IPS-20b (cell line): ENCODE measurements around the gene DUOX2.
A peak's percentile ranks its signal among the peaks of the same experiment; 100 is the strongest.

Source experiments
- H3K27ac ChIP-seq: one replicate; pipeline ENCODE4 v1.5.1; 2013; ENCODE audit warnings: low read length
- H3K27me3 ChIP-seq: 2 replicates; pipeline ENCODE4 v1.6.1; 2013; ENCODE audit warnings: mild to moderate bottlenecking, low read length, inconsistent platforms; ENCODE audit not compliant: insufficient read depth
- H3K36me3 ChIP-seq: 2 replicates; pipeline ENCODE4 v1.6.1; 2013; ENCODE audit warnings: low read depth, mild to moderate bottlenecking, inconsistent platforms, low read length, moderate library complexity; ENCODE audit not compliant: insufficient read depth
- H3K4me1 ChIP-seq: 2 replicates; pipeline ENCODE4 v1.6.1; 2013; ENCODE audit warnings: mild to moderate bottlenecking, control low read depth, inconsistent platforms, low read length, moderate library complexity; ENCODE audit not compliant: insufficient read depth
- H3K4me3 ChIP-seq: 2 replicates; pipeline ENCODE4 v1.5.1; 2013; ENCODE audit warnings: mild to moderate bottlenecking, low read length, inconsistent platforms
- H3K9ac ChIP-seq: 2 replicates; pipeline ENCODE4 v1.6.1; 2013; ENCODE audit warnings: low read depth, mild to moderate bottlenecking, inconsistent platforms, low read length, moderate library complexity
- H3K9me3 ChIP-seq: 2 replicates; pipeline ENCODE4 v1.6.1; 2013; ENCODE audit warnings: mild to moderate bottlenecking, low read depth, low read length, inconsistent platforms; ENCODE audit not compliant: insufficient read depth

DUOX2 gene

GRCh38 chr15:45116006-45116481 is 2.1 kb upstream of the DUOX2 start:
- Histone ChIP-seq H3K27ac (no peak overlapping the region), H3K4me1 (no peaks in the 10 kb centered on the region; the same call in 1 of the 2 replicates), H3K9ac (no peak overlapping the region), H3K9me3 (peaks cover 11% of the 10 kb centered on the region; the same call in 1 of the 2 replicates), H3K36me3 (no peaks in the 10 kb centered on the region), H3K27me3 (peaks cover 100% of the 10 kb centered on the region), H3K4me3 (no peak overlapping the region)

DNA sequence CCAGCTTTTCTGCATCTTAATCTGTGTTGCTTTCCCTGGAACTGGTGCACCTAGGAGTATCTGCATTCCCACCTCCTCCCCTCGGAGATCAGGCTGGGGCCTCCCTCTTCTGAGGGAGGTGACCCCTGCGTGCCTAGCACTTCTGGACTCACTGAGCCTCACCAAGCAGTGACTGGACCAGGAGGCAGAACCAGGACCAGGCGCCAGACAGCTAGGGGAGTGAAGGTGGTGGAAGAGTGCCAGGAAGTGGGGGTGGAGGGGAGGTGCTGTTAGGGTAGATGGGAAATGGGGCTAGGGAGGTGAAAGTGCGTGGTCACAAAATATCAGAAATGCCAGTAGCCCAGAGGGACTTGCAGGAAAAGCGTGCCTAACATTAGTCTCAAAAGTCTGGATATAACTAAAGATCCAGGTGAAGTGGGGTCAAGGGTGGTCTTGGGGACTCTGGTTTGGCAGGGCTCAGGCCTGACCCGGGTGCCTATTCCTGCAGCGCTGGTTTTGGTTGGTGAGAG is 1.4 kb upstream of the DUOX2 start:
- peaks cover 99% of the 10 kb centered on the region for H3K27me3 ChIP-seq
- no peak overlapping the region for H3K9ac ChIP-seq
- no peak overlapping the region for H3K4me3 ChIP-seq
- peaks cover 11% of the 10 kb centered on the region; the same call in 1 of the 2 replicates for H3K9me3 ChIP-seq
- no peaks in the 10 kb centered on the region for H3K36me3 ChIP-seq
- H3K27ac ChIP-seq: no peak overlapping the region
- no peaks in the 10 kb centered on the region; the same call in 1 of the 2 replicates for H3K4me1 ChIP-seq

DNA sequence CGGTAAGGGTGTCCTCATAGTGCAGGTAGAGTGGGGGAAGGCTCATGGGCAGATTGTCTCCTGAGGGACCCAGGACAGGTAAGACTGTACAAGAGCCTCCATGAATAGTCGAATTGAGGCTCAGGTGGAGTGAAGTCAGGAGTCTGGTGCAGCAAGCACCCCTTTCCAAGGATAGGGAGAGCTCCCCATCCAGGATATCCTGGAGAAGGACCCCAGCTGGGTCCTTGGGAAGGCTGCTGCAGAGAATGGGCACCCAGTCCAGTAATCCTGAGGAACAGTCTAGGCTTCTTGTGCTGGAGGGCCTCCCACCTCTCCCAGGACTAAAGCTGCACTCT is 746 bp upstream of the DUOX2 start:
- Histone ChIP-seq H3K9ac (no peak overlapping the region), H3K27me3 (peaks cover 99% of the 10 kb centered on the region), H3K4me3 (no peak overlapping the region), H3K36me3 (no peaks in the 10 kb centered on the region), H3K4me1 (no peaks in the 10 kb centered on the region; the same call in 1 of the 2 replicates), H3K27ac (no peak overlapping the region), H3K9me3 (peaks cover 11% of the 10 kb centered on the region; the same call in 1 of the 2 replicates)

GRCh38 chr15:45113380-45113990 is 487 bp downstream of the DUOX2 start:
- peak overlapping the region; percentile 50; the same call in 1 of the 2 replicates for H3K4me3 ChIP-seq
- H3K27ac ChIP-seq: no peak overlapping the region
- peaks cover 99% of the 10 kb centered on the region for H3K27me3 ChIP-seq
- no peaks in the 10 kb centered on the region for H3K36me3 ChIP-seq
- H3K9ac ChIP-seq: no peak overlapping the region
- no peaks in the 10 kb centered on the region; the same call in 1 of the 2 replicates for H3K4me1 ChIP-seq
- peaks cover 11% of the 10 kb centered on the region; the same call in 1 of the 2 replicates for H3K9me3 ChIP-seq

DNA sequence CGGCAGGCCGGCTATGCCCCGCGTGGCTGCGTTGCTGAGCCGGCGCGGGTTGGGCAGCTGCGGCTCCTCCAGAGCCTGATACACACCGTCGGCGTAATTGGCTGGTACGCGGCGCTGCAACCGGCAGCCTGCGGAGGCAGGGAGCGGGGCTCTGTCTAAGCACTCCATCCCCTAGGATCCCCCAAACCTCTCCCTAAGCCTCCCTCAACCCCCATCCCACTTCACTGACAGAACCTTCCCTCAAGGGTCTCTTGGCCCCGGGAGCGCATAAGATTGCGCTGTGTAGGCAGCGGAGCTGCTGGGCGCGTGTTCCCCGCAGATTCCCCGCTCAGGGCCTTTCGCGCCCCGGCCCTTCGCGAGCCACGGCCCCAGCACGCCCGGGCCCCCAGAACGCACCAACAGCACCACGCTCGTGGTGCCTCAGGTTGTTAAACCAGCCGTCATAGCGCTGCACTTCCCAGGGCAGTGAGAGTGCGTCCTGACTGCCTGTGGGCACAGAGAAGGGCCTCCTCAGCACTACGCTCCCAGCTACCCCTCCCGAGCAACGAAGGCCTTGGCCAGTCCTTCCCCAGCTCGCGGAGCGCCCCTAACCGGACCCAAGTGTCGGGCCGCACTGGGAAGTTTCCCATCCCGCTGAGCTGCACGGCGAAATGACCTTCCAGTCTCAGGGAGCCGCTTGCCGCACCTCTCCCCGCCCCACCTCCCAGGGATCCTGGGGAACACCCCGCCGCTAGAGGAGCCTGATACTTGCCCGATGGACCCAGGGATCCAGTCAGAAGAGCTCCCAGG is 1.2 kb downstream of the DUOX2 start:
- peak overlapping the region; percentile 50; the same call in 1 of the 2 replicates for H3K4me3 ChIP-seq
- peaks cover 99% of the 10 kb centered on the region for H3K27me3 ChIP-seq
- no peak overlapping the region for H3K9ac ChIP-seq
- H3K4me1 ChIP-seq: no peaks in the 10 kb centered on the region; the same call in 1 of the 2 replicates
- H3K27ac ChIP-seq: no peak overlapping the region
- peaks cover 11% of the 10 kb centered on the region; the same call in 1 of the 2 replicates for H3K9me3 ChIP-seq
- H3K36me3 ChIP-seq: no peaks in the 10 kb centered on the region

DNA sequence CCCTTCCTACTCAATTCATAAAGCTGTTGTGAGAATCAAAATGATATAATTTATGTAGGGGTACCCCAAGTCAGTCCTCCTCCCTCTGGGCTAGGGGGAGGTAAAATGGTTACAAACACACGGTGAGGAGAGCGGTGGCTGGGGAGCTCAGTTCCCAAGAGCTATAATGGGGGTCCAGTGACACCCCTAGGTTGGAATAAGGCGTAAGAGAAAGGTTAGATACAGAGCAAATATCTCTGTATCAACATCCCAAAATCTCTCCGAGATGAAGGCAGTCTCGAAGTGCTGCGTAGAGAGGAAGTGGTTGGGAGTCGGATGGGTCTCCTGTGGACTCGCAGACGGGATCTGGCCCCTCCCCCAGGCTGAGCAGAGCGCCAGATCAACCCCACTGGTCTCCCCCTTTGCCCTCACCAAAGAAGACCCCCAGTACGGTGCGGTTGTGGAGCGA is 1.8 kb downstream of the DUOX2 start:
- H3K36me3 ChIP-seq: no peaks in the 10 kb centered on the region
- H3K9ac ChIP-seq: no peak overlapping the region
- H3K9me3 ChIP-seq: peaks cover 11% of the 10 kb centered on the region; the same call in 1 of the 2 replicates
- H3K27me3 ChIP-seq: peaks cover 93% of the 10 kb centered on the region
- H3K27ac ChIP-seq: no peak overlapping the region
- H3K4me3 ChIP-seq: peak overlapping the region; percentile 50; the same call in 1 of the 2 replicates
- H3K4me1 ChIP-seq: no peaks in the 10 kb centered on the region; the same call in 1 of the 2 replicates

- Histone ChIP-seq H3K9ac (no peak overlapping the region), H3K9me3 (peaks cover 11% of the 10 kb centered on the region; the same call in 1 of the 2 replicates), H3K36me3 (no peaks in the 10 kb centered on the region), H3K27ac (no peak overlapping the region), H3K27me3 (peaks cover 93% of the 10 kb centered on the region), H3K4me3 (no peak overlapping the region; the same call in 1 of the 2 replicates), H3K4me1 (no peaks in the 10 kb centered on the region; the same call in 1 of the 2 replicates)
Measured at GRCh38 chr15:45111390-45112142, 2.4 kb downstream of the DUOX2 start.

DNA sequence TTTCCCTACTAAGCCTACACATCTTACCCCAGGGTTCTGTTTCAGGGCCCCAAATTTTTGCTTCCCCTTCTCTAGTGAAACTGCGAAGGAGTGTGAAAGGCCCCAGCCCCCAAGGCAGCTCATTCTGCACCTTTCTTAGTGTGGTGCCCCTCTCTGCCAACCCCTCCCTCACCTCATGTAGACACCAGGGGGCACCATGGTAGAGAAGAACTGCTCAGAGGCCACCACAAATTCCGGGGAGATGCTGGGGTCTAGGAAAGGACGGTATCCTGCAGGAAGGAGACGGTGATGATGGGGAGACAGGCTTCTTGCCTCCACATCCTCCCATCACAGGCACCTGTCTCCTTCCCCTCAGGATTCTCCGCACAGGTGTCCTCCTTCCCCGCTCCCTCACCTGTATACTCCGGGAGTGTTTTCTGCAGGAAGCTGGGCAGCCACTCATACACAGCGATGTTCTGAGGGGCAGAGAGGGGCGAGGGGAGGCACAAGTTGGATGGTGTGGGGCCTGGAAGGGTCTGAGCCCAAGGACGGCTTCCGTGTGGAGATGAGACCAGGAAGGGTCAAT is 3.6 kb downstream of the DUOX2 start:
- peaks cover 93% of the 10 kb centered on the region for H3K27me3 ChIP-seq
- H3K4me3 ChIP-seq: no peak overlapping the region
- no peak overlapping the region for H3K9ac ChIP-seq
- H3K27ac ChIP-seq: no peak overlapping the region
- no peaks in the 10 kb centered on the region for H3K36me3 ChIP-seq
- no peaks in the 10 kb centered on the region; the same call in 1 of the 2 replicates for H3K4me1 ChIP-seq
- H3K9me3 ChIP-seq: peaks cover 4% of the 10 kb centered on the region; the same call in 1 of the 2 replicates

DNA sequence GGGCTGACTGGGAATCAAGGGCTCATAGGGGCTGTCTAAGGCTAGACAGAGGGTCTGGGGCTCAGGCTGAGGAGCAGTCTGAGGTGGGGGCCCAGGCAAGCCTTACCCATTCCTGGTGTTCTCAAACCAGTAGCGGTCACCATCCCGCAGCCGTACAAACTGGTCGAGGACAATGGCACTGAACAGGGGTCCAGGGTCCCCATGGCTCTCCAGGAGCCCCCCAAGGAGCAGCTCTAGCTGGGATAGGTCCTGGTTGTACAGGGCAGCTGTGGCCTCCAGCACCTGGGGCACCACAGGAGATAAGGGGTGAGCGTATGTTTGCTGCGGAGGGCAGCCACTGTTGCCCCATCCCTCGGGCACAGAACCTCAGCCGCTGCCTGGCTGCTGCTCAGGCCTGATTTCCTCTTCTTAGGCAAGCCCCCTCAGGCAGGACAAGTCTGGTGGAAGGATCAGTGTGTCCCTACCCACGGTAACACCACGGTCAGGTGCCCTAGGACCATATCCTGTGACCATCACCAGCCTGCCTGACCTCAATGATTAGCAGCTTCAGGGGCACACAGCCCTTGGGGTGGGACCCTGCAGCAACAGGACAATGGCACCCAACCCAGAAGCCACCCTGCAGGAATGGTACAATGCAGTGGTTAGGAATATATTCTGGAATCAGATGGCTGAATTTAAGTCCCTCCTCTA is 5.9 kb downstream of the DUOX2 start:
- Histone ChIP-seq H3K36me3 (no peaks in the 10 kb centered on the region), H3K27me3 (peaks cover 72% of the 10 kb centered on the region)

GRCh38 chr15:45106002-45106790 is 7.8 kb downstream of the DUOX2 start:
- H3K27me3 ChIP-seq: peaks cover 53% of the 10 kb centered on the region
- H3K4me3 ChIP-seq: no peak overlapping the region

More for the DNA sequence above, 5.9 kb downstream of the DUOX2 start:
- H3K9ac ChIP-seq: no peak overlapping the region
- no peak overlapping the region for H3K27ac ChIP-seq
- peaks cover 4% of the 10 kb centered on the region; the same call in 1 of the 2 replicates for H3K9me3 ChIP-seq
- H3K4me1 ChIP-seq: no peaks in the 10 kb centered on the region; the same call in 1 of the 2 replicates
- no peak overlapping the region for H3K4me3 ChIP-seq

More at GRCh38 chr15:45106002-45106790, 7.8 kb downstream of the DUOX2 start:
- Histone ChIP-seq H3K36me3 (no peaks in the 10 kb centered on the region), H3K9me3 (no peaks in the 10 kb centered on the region), H3K4me1 (peaks cover 2% of the 10 kb centered on the region; the same call in 1 of the 2 replicates), H3K27ac (no peak overlapping the region), H3K9ac (no peak overlapping the region)
